ENCODE data around the gene ACKR3.

ACKR3 gene

GRCh38 chr2:236570081-236570868, 650 bp downstream of the ACKR3 start:
- no peak for DNase-seq

DNA sequence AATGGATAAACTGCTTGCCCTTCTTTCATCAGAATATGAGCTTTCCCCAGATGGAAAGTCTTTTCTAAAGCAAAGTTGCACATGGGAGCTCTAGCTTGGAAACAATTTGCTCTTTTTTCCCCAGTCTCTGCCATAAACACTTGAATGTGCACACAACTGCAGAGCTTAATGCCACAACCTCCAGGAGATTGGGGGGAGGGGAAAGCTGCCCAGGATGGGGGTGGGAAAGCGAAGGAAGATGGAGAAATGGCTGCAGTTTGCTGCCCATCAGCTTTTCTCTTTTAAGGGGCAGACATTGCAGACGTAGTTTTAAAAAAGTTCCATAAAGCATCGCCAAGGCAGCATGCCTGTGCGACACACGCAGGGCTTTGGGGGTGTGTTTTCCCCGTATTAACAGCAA, 1.5 kb downstream of the ACKR3 start:
- DNase-seq, result no peak

- DNase-seq, result no peak
Observed at GRCh38 chr2:236572482-236572881, 2.9 kb downstream of the ACKR3 start.

DNA sequence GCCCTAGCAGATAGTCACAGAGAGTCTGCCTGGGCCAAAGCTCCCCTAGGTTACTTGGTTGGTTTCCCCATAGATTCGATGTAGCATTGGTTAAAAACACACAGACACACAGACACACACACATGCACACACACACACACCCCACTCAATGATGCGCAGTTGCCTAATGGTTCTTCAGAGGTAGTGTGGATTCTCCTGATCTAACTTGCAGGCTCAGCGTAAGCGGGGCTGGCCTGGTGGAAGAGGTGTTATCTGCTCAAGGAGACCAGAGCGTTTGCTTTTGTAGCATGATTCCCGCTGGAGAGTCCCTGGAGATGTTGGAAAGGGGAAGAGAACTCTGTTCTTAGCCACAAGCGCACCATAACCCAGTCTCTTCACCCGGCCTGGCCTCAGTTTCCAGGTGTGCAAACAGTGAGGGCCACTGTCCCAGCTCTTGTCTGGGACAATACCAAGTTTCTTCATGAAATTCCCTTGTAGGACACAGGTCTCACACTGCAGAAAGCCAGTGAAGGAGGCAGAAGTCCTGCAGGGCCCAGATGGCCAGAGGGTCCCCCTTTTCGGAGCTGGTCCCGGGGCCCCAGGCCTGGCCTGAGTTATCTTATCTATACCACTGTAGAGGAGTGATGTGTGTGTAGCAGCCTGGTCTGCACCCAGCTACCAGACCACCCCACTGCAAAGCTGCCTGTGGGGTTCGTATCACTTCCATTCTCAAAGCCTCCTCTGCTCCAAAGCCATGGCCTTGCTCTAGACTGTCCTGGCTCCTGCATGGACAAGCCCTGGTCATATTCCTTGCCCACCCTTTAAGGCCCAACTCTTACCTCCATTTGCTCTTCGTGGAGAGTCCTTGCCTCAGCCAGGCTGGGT, 3.7 kb downstream of the ACKR3 start:
- DNase-seq, result no peak

- DNase-seq, result no peak
Observed at GRCh38 chr2:236574000-236574399, 4.4 kb downstream of the ACKR3 start.

DNA sequence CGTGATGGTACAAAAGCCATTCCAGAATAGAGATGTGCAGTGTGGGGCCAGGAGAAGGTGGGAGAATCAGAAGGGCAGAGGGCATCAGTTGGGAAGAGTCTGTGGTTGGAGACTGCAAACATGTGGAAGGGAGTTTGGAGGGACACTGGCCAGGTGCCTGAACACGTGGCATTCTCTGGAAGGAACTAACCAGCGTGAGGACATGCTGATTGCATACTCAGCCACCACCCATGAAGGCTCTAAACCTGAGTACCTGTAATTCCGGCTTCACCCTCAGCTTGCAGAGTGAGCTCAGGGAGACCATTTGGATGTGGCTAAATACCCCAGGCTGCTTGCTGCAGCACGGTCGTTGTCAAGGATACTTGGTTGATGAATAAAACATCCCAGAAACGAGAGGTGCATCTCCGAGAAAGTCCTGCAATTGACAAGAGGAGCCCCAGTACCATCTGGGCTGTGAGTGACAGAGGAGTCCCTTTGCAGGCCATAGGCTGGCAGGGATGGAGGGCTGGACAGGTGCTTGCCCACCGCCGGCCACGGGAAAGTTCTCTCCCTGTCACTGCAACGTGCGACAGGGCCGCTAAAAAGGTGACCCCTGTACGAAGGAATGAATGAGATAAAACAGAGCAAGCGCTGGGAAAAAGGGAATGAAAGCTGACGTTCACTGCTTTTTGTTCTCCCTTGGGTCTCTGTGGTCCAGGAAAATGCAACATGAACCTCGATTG, 5.0 kb downstream of the ACKR3 start:
- DNase-seq, result no peak

DNA sequence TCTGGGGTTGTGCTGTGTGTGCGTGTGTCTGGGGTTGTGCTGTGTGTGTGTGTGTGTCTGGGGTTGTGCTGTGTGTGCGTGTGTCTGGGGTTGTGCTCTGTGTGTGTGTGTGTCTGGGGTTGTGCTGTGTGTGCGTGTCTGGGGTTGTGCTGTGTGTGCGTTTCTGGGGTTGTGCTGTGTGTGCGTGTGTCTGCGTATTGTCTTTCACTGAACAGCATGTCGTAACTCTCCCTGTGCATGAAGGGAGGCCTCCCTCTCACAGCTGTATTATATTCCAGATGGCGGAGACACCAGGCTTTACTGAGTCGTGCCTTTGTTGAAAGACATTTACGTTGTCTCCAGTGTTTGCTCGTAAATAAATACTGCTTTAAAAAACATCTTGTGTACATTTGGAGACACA, 5.9 kb downstream of the ACKR3 start:
- no peak for DNase-seq

DNA sequence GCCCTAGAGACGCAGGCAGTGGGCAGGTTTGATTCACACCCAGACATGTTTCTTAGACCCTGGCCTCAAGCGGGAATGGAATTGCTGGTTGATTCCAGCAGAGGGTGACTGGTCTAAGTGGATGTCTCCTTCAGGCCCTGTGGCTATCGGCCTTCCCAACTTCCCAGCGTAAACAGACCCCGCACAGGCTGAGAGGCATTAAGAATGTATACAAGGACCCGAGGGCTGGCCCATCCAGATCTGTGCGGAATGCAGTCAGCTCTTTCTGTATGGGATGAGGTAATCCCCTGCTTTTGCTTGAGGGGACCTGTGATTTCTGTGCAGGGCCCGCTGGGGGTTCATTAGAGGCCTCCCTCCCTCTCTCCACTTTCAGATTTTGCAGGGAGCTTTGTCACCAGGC, 6.5 kb downstream of the ACKR3 start:
- no peak for DNase-seq

DNA sequence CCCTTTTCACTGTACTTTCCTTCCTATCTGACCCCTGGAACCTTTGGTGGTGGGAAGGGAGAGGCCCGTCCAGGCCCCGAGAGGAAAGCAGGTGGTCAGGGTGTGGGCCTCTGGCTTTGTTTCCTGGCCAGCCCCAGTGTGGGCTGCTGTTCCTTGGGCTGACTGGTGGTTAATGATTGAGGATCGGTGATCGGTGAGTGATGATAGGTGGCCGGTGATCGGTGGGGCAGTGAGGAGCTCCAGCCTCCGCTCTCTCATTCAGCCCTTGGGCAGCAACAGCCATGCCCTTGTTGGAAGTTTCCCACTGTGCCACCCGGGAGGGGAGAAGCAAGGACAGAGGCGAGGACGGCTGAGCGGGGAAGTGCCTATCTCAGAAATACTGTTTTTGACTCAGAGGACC, 7.3 kb downstream of the ACKR3 start:
- DNase-seq, result no peak

DNA sequence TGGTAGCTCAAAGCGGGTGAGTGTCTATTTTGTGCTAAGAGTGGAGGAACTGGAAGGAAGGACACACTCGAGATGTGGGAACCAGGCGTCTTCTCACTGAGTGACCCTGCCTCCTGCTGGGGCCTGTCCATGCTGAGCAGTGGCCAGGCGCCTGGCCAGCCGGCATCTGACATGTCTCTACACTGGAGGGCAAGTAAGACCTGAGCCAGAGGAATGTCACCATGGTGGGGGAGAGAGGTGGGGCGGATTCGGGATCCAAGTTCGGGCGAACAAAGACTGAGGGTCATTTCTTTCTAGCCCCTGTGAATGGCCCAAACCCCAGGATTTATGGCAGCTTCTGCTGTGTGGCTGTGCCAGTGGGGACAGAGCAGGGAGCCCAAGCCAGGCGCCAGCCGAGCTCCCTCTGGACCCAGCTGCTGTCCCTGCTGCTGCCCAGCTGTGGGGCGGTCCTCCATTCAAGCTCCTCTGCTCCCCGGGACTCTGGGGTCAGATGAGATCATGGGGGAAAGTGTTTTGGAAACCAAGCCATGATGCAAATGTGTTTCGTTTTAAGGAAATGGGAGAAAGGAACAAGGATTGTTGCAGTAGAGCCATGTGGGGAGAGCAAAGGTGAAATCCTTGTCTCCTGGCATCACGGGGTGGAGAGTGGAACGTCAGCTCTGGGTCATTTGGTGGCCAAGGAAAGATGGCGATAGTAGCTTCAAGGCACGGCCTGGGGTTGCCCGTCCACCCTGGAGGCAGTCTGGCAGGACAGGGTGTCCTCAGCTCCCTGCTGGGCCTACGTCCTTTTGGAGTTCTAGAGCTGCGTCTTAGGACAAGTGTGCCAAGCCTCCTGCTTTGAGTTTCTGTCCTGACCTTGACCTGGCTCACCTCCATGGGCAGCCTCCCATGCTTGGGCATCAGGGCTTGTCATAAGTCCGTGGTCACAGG, 8.1 kb downstream of the ACKR3 start:
- DNase-seq, result no peak

GRCh38 chr2:236578411-236578846, 8.8 kb downstream of the ACKR3 start:
- no peak for DNase-seq

DNA sequence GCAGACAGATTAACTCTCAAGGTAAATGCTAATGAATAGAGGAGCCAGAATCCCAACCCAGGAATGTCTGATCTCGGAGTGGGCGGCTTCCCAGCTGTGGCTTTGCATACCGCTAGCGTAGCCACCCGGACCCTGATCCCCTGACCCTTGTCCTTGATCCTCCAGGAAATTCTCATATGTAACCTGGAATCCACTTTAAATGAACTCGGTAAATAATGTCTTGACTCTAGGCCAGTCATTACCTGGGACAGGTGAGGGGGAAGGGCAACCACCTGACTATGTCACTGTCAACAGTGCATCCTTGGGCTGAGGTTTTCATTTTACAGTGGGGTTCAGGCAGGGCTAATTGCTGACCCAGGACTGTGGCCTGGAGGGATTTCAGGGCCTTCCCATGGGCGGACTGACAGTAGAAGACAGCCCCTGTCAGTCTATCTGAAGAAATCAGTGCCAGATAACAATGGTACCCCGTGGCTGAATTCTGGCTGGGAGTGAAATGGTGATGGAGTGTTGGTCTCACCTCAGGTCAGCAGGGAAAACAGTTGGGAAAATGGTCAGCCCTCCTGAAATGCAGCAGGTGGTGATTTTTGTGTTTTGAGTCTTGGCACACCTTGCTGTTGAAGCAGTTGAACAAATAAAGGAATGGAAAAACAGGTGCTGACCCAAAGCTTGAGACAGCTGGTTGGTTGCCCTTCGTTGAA, 9.6 kb downstream of the ACKR3 start:
- DNase-seq, result no peak

- DNase-seq, result no peak
Observed at GRCh38 chr2:236579746-236580315, 10.2 kb downstream of the ACKR3 start.

- no peak for DNase-seq
Observed at GRCh38 chr2:236580746-236581355, 11.2 kb downstream of the ACKR3 start.

- DNase-seq, result no peak
Observed at GRCh38 chr2:236581546-236581945, 11.9 kb downstream of the ACKR3 start.

DNA sequence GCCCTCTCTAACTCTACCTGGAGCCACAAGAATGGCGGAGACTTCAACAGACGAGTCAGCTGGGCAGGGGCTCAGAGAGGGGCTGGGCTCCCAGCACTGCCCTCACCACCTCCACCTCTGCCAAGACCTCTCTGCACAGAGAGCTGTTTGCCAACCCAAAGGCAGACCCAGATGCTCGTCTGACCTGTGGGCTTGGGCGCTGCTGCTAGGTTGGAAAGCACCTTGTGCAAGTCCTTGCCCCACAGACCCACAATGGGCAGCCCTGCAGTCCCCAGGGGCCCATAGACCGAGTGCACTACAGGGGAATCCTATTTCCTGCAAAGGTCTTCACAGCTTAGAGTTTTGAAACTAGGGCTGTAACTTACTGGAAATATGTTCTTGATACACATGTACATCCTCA, 13.3 kb downstream of the ACKR3 start:
- DNase-seq, result no peak

DNA sequence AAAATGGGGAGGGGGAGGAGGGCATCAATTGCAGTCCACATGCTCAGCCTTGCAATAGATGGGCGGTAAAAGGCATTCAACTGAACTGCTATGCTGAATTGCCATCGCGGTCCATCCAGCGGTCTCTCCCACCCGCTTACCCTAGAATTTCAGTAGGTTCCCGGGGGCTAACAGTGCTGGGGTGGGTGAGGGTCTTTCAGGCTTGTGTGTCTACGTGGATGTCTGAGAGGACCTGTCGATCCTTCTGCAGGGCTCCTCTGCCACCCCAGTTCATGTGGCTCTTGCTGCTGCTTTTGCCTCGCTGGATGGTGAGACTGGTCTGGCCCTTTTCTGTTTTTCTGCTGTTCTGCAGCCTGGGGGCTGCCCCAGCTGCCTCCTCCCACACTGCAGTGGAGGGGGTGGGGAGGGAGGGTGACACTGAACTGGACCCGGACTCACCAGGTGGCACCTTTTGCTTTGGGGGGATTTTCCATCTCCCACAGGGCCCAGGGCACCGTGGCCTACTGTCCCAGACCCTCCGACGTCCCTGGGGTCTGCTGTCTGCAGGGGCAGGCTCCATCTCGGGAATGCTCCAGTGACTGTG, 14.1 kb downstream of the ACKR3 start:
- DNase-seq, result no peak

DNA sequence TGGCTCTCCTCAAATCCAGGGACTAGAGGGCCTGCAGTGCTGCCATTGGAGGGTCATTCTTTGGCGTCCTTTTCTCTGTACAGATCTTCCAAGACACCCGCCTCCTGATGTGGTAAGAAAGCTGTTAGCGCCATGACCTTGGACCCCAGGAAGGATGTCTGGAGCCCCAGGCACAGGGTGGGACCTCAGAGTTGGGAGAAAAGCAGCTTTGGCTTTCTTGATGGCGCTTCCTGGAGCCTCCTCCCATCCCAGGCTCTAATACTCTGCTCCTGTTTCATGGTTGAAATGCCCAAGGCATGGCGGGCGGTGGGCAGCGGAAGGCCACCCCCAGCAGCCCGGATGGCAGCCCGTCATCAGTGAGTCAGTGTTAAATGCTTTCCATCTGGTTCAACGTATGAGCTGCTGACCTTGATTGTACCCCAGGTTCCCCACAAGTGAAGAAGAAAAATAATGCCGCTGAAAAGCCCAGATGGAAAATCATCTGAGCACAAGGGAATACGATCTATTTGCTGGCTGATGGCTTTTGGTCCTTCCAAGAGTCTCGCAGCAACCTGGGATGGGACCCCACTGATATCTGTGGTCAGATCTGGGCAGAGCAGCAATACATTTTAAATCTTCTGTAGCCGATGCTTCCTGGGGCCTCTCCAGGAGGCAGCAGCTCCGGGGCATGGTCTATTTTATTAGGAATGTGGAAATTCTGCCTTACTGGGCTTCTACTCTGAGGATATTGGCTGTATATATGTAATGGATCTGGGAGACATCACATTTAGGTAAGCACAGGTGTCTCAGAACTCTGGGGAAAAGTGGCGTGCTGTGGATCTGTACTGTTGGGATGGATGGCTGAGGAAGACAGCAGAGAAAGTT, 15.1 kb downstream of the ACKR3 start:
- no peak for DNase-seq

- no peak for DNase-seq
Observed at GRCh38 chr2:236585966-236586365, 16.3 kb downstream of the ACKR3 start.
